ENCODE results near the gene YTHDF2. TPM values are rescaled to one million over a fixed set of nuclear protein-coding genes. Genes with fewer than 3 reads are reported as not detected.

The YTHDF2 gene
- total RNA-seq, 1 experiment from 2014 or later, result 126 TPM

DNA sequence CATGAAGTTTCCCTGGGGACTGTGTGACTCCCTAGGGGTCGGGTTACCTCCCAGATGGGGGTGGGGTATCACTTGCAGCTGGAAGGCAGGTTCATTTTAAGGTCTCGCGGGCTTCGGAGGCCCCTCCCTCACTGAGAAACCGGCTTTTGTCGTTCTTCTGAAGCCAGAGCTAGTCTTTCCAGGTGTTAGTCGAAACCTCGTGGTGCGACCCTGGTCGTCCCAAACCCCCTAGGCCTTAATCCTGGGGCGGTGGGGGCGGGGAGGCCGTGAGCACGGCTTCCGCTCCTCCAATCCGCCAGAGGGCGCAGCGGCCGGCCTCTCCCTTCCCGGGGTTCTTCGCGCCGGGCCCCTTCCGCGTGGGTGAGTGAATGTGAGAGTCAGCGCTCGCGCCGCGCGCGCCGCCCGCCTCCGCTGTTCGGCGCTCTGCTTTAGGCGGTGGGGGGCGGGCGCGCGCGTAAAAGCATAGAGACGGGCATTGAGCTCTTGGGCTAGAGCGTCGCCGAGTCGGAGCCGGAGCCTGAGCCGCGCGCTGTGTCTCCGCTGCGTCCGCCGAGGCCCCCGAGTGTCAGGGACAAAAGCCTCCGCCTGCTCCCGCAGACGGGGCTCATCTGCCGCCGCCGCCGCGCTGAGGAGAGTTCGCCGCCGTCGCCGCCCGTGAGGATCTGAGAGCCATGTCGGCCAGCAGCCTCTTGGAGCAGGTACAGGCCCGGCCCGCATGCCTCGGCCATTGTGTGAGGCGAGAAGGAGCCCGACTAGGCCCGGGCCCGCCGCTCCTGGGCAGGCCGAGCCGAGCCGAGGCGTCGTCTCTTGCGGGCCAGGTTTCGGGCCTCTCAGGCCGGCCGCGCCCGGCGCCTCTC, at the start of gene YTHDF2 (continued):
- TF ChIP-seq, protein P1, sequence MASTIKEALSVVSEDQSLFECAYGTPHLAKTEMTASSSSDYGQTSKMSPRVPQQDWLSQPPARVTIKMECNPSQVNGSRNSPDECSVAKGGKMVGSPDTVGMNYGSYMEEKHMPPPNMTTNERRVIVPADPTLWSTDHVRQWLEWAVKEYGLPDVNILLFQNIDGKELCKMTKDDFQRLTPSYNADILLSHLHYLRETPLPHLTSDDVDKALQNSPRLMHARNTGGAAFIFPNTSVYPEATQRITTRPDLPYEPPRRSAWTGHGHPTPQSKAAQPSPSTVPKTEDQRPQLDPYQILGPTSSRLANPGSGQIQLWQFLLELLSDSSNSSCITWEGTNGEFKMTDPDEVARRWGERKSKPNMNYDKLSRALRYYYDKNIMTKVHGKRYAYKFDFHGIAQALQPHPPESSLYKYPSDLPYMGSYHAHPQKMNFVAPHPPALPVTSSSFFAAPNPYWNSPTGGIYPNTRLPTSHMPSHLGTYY (CRISPR knock-in tag; IDR thresholded peaks at IDR 0.05), result no peak; the same call in 1 of the 2 replicates
- TF ChIP-seq, protein P2, sequence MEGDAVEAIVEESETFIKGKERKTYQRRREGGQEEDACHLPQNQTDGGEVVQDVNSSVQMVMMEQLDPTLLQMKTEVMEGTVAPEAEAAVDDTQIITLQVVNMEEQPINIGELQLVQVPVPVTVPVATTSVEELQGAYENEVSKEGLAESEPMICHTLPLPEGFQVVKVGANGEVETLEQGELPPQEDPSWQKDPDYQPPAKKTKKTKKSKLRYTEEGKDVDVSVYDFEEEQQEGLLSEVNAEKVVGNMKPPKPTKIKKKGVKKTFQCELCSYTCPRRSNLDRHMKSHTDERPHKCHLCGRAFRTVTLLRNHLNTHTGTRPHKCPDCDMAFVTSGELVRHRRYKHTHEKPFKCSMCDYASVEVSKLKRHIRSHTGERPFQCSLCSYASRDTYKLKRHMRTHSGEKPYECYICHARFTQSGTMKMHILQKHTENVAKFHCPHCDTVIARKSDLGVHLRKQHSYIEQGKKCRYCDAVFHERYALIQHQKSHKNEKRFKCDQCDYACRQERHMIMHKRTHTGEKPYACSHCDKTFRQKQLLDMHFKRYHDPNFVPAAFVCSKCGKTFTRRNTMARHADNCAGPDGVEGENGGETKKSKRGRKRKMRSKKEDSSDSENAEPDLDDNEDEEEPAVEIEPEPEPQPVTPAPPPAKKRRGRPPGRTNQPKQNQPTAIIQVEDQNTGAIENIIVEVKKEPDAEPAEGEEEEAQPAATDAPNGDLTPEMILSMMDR (IDR thresholded peaks at IDR 0.05), result peak; percentile 86
- TF ChIP-seq, protein P3, sequence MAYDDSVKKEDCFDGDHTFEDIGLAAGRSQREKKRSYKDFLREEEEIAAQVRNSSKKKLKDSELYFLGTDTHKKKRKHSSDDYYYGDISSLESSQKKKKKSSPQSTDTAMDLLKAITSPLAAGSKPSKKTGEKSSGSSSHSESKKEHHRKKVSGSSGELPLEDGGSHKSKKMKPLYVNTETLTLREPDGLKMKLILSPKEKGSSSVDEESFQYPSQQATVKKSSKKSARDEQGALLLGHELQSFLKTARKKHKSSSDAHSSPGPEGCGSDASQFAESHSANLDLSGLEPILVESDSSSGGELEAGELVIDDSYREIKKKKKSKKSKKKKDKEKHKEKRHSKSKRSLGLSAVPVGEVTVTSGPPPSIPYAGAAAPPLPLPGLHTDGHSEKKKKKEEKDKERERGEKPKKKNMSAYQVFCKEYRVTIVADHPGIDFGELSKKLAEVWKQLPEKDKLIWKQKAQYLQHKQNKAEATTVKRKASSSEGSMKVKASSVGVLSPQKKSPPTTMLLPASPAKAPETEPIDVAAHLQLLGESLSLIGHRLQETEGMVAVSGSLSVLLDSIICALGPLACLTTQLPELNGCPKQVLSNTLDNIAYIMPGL (CRISPR knock-in tag; IDR thresholded peaks at IDR 0.05), result peak; percentile 95
- no peak for TF ChIP-seq ELF4 (CRISPR knock-in tag; IDR thresholded peaks at IDR 0.05; ENCODE audit: low read depth)
- TF ChIP-seq ZNF671 (CRISPR knock-in tag; IDR thresholded peaks at IDR 0.05), result no peak
- TF ChIP-seq TEAD4 (CRISPR knock-in tag; IDR thresholded peaks at IDR 0.05), result peak; percentile 81; the same call in 1 of the 2 replicates
- TF ChIP-seq JUN (CRISPR knock-in tag; IDR thresholded peaks at IDR 0.05), result peak; percentile 93
- TF ChIP-seq NR1H2 (CRISPR knock-in tag; IDR thresholded peaks at IDR 0.05), result no peak
- peak; percentile 58 for TF ChIP-seq FOXP1 (CRISPR knock-in tag; IDR thresholded peaks at IDR 0.05; ENCODE audit: borderline replicate concordance)
- TF ChIP-seq, protein P4, sequence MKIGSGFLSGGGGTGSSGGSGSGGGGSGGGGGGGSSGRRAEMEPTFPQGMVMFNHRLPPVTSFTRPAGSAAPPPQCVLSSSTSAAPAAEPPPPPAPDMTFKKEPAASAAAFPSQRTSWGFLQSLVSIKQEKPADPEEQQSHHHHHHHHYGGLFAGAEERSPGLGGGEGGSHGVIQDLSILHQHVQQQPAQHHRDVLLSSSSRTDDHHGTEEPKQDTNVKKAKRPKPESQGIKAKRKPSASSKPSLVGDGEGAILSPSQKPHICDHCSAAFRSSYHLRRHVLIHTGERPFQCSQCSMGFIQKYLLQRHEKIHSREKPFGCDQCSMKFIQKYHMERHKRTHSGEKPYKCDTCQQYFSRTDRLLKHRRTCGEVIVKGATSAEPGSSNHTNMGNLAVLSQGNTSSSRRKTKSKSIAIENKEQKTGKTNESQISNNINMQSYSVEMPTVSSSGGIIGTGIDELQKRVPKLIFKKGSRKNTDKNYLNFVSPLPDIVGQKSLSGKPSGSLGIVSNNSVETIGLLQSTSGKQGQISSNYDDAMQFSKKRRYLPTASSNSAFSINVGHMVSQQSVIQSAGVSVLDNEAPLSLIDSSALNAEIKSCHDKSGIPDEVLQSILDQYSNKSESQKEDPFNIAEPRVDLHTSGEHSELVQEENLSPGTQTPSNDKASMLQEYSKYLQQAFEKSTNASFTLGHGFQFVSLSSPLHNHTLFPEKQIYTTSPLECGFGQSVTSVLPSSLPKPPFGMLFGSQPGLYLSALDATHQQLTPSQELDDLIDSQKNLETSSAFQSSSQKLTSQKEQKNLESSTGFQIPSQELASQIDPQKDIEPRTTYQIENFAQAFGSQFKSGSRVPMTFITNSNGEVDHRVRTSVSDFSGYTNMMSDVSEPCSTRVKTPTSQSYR (CRISPR knock-in tag; IDR thresholded peaks at IDR 0.05), result peak; percentile 95; the same call in 1 of the 2 replicates
- TF ChIP-seq TEAD1 (CRISPR knock-in tag; IDR thresholded peaks at IDR 0.05), result peak; percentile 30; the same call in 1 of the 2 replicates
- peak; percentile 25; the same call in 1 of the 2 replicates for TF ChIP-seq GABPB1 (CRISPR knock-in tag; IDR thresholded peaks at IDR 0.05)
- no peak for TF ChIP-seq NFE2L1 (CRISPR knock-in tag; IDR thresholded peaks at IDR 0.05)
- TF ChIP-seq, protein P5, sequence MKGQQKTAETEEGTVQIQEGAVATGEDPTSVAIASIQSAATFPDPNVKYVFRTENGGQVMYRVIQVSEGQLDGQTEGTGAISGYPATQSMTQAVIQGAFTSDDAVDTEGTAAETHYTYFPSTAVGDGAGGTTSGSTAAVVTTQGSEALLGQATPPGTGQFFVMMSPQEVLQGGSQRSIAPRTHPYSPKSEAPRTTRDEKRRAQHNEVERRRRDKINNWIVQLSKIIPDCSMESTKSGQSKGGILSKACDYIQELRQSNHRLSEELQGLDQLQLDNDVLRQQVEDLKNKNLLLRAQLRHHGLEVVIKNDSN (CRISPR knock-in tag; IDR thresholded peaks at IDR 0.05), result peak; percentile 52; the same call in 1 of the 2 replicates
- TF ChIP-seq ZNF317 (CRISPR knock-in tag; IDR thresholded peaks at IDR 0.05; ENCODE audit: borderline replicate concordance, low read depth), result peak; percentile 43; the same call in 1 of the 2 replicates
- no peak; the same call in 1 of the 2 replicates for TF ChIP-seq KAT7 (CRISPR knock-in tag; IDR thresholded peaks at IDR 0.05; ENCODE audit: borderline replicate concordance)
- TF ChIP-seq, protein P6, sequence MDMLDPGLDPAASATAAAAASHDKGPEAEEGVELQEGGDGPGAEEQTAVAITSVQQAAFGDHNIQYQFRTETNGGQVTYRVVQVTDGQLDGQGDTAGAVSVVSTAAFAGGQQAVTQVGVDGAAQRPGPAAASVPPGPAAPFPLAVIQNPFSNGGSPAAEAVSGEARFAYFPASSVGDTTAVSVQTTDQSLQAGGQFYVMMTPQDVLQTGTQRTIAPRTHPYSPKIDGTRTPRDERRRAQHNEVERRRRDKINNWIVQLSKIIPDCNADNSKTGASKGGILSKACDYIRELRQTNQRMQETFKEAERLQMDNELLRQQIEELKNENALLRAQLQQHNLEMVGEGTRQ (CRISPR knock-in tag; IDR thresholded peaks at IDR 0.05), result peak; percentile 46; the same call in 1 of the 2 replicates
- TF ChIP-seq ESRRA (CRISPR knock-in tag; IDR thresholded peaks at IDR 0.05; ENCODE audit: borderline replicate concordance), result no peak
- TF ChIP-seq, protein P7, sequence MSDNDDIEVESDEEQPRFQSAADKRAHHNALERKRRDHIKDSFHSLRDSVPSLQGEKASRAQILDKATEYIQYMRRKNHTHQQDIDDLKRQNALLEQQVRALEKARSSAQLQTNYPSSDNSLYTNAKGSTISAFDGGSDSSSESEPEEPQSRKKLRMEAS (CRISPR knock-in tag; IDR thresholded peaks at IDR 0.05), result peak; percentile 90
- TF ChIP-seq, protein P8, sequence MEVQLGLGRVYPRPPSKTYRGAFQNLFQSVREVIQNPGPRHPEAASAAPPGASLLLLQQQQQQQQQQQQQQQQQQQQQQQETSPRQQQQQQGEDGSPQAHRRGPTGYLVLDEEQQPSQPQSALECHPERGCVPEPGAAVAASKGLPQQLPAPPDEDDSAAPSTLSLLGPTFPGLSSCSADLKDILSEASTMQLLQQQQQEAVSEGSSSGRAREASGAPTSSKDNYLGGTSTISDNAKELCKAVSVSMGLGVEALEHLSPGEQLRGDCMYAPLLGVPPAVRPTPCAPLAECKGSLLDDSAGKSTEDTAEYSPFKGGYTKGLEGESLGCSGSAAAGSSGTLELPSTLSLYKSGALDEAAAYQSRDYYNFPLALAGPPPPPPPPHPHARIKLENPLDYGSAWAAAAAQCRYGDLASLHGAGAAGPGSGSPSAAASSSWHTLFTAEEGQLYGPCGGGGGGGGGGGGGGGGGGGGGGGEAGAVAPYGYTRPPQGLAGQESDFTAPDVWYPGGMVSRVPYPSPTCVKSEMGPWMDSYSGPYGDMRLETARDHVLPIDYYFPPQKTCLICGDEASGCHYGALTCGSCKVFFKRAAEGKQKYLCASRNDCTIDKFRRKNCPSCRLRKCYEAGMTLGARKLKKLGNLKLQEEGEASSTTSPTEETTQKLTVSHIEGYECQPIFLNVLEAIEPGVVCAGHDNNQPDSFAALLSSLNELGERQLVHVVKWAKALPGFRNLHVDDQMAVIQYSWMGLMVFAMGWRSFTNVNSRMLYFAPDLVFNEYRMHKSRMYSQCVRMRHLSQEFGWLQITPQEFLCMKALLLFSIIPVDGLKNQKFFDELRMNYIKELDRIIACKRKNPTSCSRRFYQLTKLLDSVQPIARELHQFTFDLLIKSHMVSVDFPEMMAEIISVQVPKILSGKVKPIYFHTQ (CRISPR knock-in tag; IDR thresholded peaks at IDR 0.05), result 0 out of 2 replicates have a peak, but pooled peaks have one; percentile 19
- TF ChIP-seq, protein P9, sequence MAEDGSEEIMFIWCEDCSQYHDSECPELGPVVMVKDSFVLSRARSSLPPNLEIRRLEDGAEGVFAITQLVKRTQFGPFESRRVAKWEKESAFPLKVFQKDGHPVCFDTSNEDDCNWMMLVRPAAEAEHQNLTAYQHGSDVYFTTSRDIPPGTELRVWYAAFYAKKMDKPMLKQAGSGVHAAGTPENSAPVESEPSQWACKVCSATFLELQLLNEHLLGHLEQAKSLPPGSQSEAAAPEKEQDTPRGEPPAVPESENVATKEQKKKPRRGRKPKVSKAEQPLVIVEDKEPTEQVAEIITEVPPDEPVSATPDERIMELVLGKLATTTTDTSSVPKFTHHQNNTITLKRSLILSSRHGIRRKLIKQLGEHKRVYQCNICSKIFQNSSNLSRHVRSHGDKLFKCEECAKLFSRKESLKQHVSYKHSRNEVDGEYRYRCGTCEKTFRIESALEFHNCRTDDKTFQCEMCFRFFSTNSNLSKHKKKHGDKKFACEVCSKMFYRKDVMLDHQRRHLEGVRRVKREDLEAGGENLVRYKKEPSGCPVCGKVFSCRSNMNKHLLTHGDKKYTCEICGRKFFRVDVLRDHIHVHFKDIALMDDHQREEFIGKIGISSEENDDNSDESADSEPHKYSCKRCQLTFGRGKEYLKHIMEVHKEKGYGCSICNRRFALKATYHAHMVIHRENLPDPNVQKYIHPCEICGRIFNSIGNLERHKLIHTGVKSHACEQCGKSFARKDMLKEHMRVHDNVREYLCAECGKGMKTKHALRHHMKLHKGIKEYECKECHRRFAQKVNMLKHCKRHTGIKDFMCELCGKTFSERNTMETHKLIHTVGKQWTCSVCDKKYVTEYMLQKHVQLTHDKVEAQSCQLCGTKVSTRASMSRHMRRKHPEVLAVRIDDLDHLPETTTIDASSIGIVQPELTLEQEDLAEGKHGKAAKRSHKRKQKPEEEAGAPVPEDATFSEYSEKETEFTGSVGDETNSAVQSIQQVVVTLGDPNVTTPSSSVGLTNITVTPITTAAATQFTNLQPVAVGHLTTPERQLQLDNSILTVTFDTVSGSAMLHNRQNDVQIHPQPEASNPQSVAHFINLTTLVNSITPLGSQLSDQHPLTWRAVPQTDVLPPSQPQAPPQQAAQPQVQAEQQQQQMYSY (CRISPR knock-in tag; IDR thresholded peaks at IDR 0.05), result peak; percentile 47; the same call in 1 of the 2 replicates

Measured in WTC11 (cell line).